Smooth muscle cell (in vitro differentiated cells): Measurements from ENCODE around the gene KLHL14. TPM values are rescaled to one million over a fixed set of nuclear protein-coding genes. Genes with fewer than 3 reads are reported as not detected.

ENCODE experiments used
- DNase-seq: peaks from one replicate; lab custom pipeline; 2025; ENCODE audit not compliant: unreplicated experiment; lab: John Stamatoyannopoulos, UW
- H2AFZ ChIP-seq: fragments of 200-600 bp; sonication (generic); 2 replicates; pipeline ENCODE4 v1.6.0; 2016; ENCODE audit warnings: antibody characterized with exemption, low read depth, mild to moderate bottlenecking
- H3F3A ChIP-seq: fragments of 200-600 bp; sonication (generic); 2 replicates; pipeline ENCODE4 v1.6.0; 2017; ENCODE audit warnings: antibody characterized with exemption, low read depth
- H3K27ac ChIP-seq: fragments of 200-600 bp; sonication (generic); 2 replicates; pipeline ENCODE4 v1.5.1; 2016; ENCODE audit warnings: low read depth, mild to moderate bottlenecking
- H3K27me3 ChIP-seq: fragments of 200-600 bp; sonication (generic); 2 replicates; pipeline ENCODE4 v1.6.1; 2016; ENCODE audit warnings: low read depth, mild to moderate bottlenecking
- H3K36me3 ChIP-seq: fragments of 200-600 bp; sonication (generic); 2 replicates; pipeline ENCODE4 v1.5.1; 2016; ENCODE audit warnings: low read depth
- H3K4me1 ChIP-seq: fragments of 200-600 bp; sonication (generic); 2 replicates; pipeline ENCODE4 v1.5.1; 2016; ENCODE audit warnings: low read depth
- H3K4me2 ChIP-seq: fragments of 200-600 bp; sonication (generic); 2 replicates; pipeline ENCODE4 v1.6.0; 2016; ENCODE audit warnings: mild to moderate bottlenecking
- H3K4me3 ChIP-seq: fragments of 200-600 bp; sonication (generic); 2 replicates; pipeline ENCODE4 v1.5.1; 2016; ENCODE audit warnings: mild to moderate bottlenecking
- H3K79me2 ChIP-seq: fragments of 200-600 bp; sonication (generic); 2 replicates; pipeline ENCODE4 v1.6.0; 2016; ENCODE audit warnings: low read depth, mild to moderate bottlenecking
- H3K9ac ChIP-seq: fragments of 200-600 bp; sonication (generic); 2 replicates; pipeline ENCODE4 v1.6.0; 2016; ENCODE audit warnings: low read depth
- H3K9me3 ChIP-seq: fragments of 200-600 bp; sonication (generic); replicated peaks from 2 replicates; pipeline ENCODE4 v1.5.1; 2016; ENCODE audit warnings: low read depth
- H4K20me1 ChIP-seq: fragments of 200-600 bp; sonication (generic); 2 replicates; pipeline ENCODE4 v1.6.0; 2016; ENCODE audit warnings: low read depth
- CTCF ChIP-seq: fragments of 200-600 bp; sonication (generic); IDR thresholded peaks from 2 replicates; pipeline ENCODE4 v1.5.1; 2017; ENCODE audit warnings: borderline replicate concordance, mild to moderate bottlenecking, antibody characterized with exemption; ENCODE audit not compliant: insufficient read depth, poor library complexity, severe bottlenecking
- WGBS: methylation state at CpG from one replicate; pipeline ENCODE4 v1.1.7; 2016; ENCODE audit warnings: low lambda C conversion rate; 5-methylcytosine and 5-hydroxymethylcytosine counted together
- polyA plus RNA-seq: library from polyadenylated mRNA; unstranded; fragments of >200 nt; fragmentation: Nextera tagmentation; extraction: Ambion mirVana; gene quantifications from 2 replicates; pipeline ENCODE4 v1.2.1, GENCODE V29; 2016
- small RNA-seq: library from RNA; depleted of rRNA; stranded (forward); fragments of <200 nt; gene quantifications from one replicate; pipeline ENCODE3, GENCODE V24; 2014
- total RNA-seq: library from RNA; depleted of rRNA; stranded (reverse); fragments of >200 nt; gene quantifications from 2 replicates; pipeline ENCODE4 v1.2.3, GENCODE V29; 2014

The KLHL14 gene
- total and polyA plus RNA-seq, 2 experiments from 2014 or later: not detected

GRCh38 chr18:32624182-32624723 is 148.6 kb downstream of the KLHL14 start:
- Histone ChIP-seq H3K4me2 (no peak overlapping the region), H2AFZ (no peak overlapping the region), H3K27ac (no peak overlapping the region), H3K36me3 (no peaks in the 10 kb centered on the region), H3K9ac (no peak overlapping the region), H3K4me3 (no peak overlapping the region), H3K9me3 (no peaks in the 10 kb centered on the region), H3K79me2 (no peaks in the 10 kb centered on the region), H4K20me1 (no peaks in the 10 kb centered on the region), H3F3A (no peaks in the 10 kb centered on the region), H3K4me1 (no peaks in the 10 kb centered on the region), H3K27me3 (peaks cover 5% of the 10 kb centered on the region)
- no peak for TF ChIP-seq CTCF
- no peak for DNase-seq
- WGBS: 51% methylated on average over 3 of the region's 3 CpGs

GRCh38 chr18:32623563-32623962 is 149.3 kb downstream of the KLHL14 start:
- no peak overlapping the region for H3K9ac ChIP-seq
- DNase-seq: no peak
- TF ChIP-seq CTCF: no peak
- H3K4me1 ChIP-seq: no peaks in the 10 kb centered on the region
- H3K4me3 ChIP-seq: no peak overlapping the region
- no peaks in the 10 kb centered on the region for H3K79me2 ChIP-seq
- H4K20me1 ChIP-seq: no peaks in the 10 kb centered on the region
- H3K27ac ChIP-seq: no peak overlapping the region
- H3F3A ChIP-seq: no peaks in the 10 kb centered on the region
- H3K36me3 ChIP-seq: no peaks in the 10 kb centered on the region
- H3K27me3 ChIP-seq: peaks cover 5% of the 10 kb centered on the region
- H3K9me3 ChIP-seq: no peaks in the 10 kb centered on the region
- no peak overlapping the region for H2AFZ ChIP-seq
- no peak overlapping the region for H3K4me2 ChIP-seq

Small RNA genes lying within 50 kb of the gene (small RNA-seq; reads per million reads assigned to genes)
- not detected for gene AC012123.2
